H9 (cell line): Measurements from ENCODE around the gene KRTAP10-9. TPM values are rescaled to one million over a fixed set of nuclear protein-coding genes. Genes with fewer than 3 reads are reported as not detected.

Experiments
- DNase-seq: peaks from one replicate; pipeline ENCODE4 v3.0.0-alpha.2; 2017
- H2AFZ ChIP-seq: one replicate; pipeline ENCODE4 v1.6.1; 2013; ENCODE audit warnings: mild to moderate bottlenecking, low read length, control low read depth, moderate library complexity
- H2AK5ac ChIP-seq: 2 replicates; pipeline ENCODE4 v1.6.1; 2013; ENCODE audit warnings: low read length, control low read depth, mixed read lengths; ENCODE audit not compliant: insufficient read length
- H2BK120ac ChIP-seq: one replicate; pipeline ENCODE4 v1.6.1; 2013; ENCODE audit warnings: low read depth, mild to moderate bottlenecking, low read length, control low read depth, inconsistent platforms; ENCODE audit not compliant: poor library complexity, severe bottlenecking
- H2BK12ac ChIP-seq: 2 replicates; pipeline ENCODE4 v1.6.1; 2013; ENCODE audit warnings: low read length, control low read depth, mixed read lengths, low read depth; ENCODE audit not compliant: insufficient read length
- H2BK15ac ChIP-seq: 2 replicates; pipeline ENCODE4 v1.6.1; 2013; ENCODE audit warnings: low read depth, low read length, control low read depth
- H2BK20ac ChIP-seq: one replicate; pipeline ENCODE4 v1.6.1; 2013; ENCODE audit warnings: low read depth, mild to moderate bottlenecking, low read length, control low read depth, inconsistent platforms; ENCODE audit not compliant: poor library complexity, severe bottlenecking
- H2BK5ac ChIP-seq: 2 replicates; pipeline ENCODE4 v1.6.1; 2013; ENCODE audit warnings: low read length, control low read depth, mixed read lengths; ENCODE audit not compliant: insufficient read length
- H3K14ac ChIP-seq: 2 replicates; pipeline ENCODE4 v1.6.1; 2013; ENCODE audit warnings: low read length, control low read depth; ENCODE audit not compliant: insufficient read depth
- H3K18ac ChIP-seq: 2 replicates; pipeline ENCODE4 v1.6.1; 2013; ENCODE audit warnings: low read depth, mild to moderate bottlenecking, mixed read lengths, low read length, control low read depth; ENCODE audit not compliant: insufficient read length
- H3K23ac ChIP-seq: 2 replicates; pipeline ENCODE4 v1.6.1; 2013; ENCODE audit warnings: low read length, control low read depth, mixed read lengths, low read depth; ENCODE audit not compliant: insufficient read length
- H3K23me2 ChIP-seq: 2 replicates; pipeline ENCODE4 v1.6.1; 2013; ENCODE audit warnings: low read depth, mild to moderate bottlenecking, mixed read lengths, low read length, control low read depth; ENCODE audit not compliant: insufficient read length, poor library complexity, severe bottlenecking
- H3K27ac ChIP-seq: 2 replicates; pipeline ENCODE4 v1.5.1; 2013; ENCODE audit warnings: low read length, control low read depth, mixed read lengths, low read depth; ENCODE audit not compliant: insufficient read length
- H3K27me3 ChIP-seq: 2 replicates; pipeline ENCODE4 v1.6.1; 2013; ENCODE audit warnings: low read length, control low read depth, inconsistent platforms; ENCODE audit not compliant: insufficient read depth
- H3K4ac ChIP-seq: 2 replicates; pipeline ENCODE4 v1.6.1; 2013; ENCODE audit warnings: low read depth, mild to moderate bottlenecking, control low read depth, inconsistent platforms, low read length, moderate library complexity
- H3K4me1 ChIP-seq: 2 replicates; pipeline ENCODE4 v1.6.1; 2013; ENCODE audit warnings: low read length, control low read depth, inconsistent platforms; ENCODE audit not compliant: insufficient read depth
- H3K4me2 ChIP-seq: 2 replicates; pipeline ENCODE4 v1.6.1; 2013; ENCODE audit warnings: low read length, control low read depth, mixed read lengths; ENCODE audit not compliant: insufficient read length, insufficient read depth
- H3K56ac ChIP-seq: 2 replicates; pipeline ENCODE4 v1.6.1; 2013; ENCODE audit warnings: low read depth, mild to moderate bottlenecking, mixed read lengths, low read length, control low read depth; ENCODE audit not compliant: insufficient read length
- H3K79me1 ChIP-seq: 2 replicates; pipeline ENCODE4 v1.6.1; 2013; ENCODE audit warnings: low read depth, mild to moderate bottlenecking, moderate library complexity, low read length, control low read depth, inconsistent platforms; ENCODE audit not compliant: insufficient read depth, poor library complexity, severe bottlenecking
- H3K79me2 ChIP-seq: 2 replicates; pipeline ENCODE4 v1.6.1; 2013; ENCODE audit warnings: low read length, control low read depth, inconsistent platforms; ENCODE audit not compliant: insufficient read depth
- H3K9ac ChIP-seq: 2 replicates; pipeline ENCODE4 v1.6.1; 2013; ENCODE audit warnings: low read length, control low read depth, mixed read lengths; ENCODE audit not compliant: insufficient read length; ENCODE audit errors: extremely low read depth
- H3K9me3 ChIP-seq: one replicate; pipeline ENCODE4 v1.6.1; 2013; ENCODE audit warnings: low read depth, low read length, inconsistent platforms; ENCODE audit not compliant: control insufficient read depth
- H3T11ph ChIP-seq: one replicate; pipeline ENCODE4 v1.6.1; 2013; ENCODE audit warnings: mild to moderate bottlenecking, low read length, control low read depth, inconsistent platforms
- H4K20me1 ChIP-seq: one replicate; pipeline ENCODE4 v1.6.1; 2013; ENCODE audit not compliant: control insufficient read depth, insufficient read length, insufficient read depth
- H4K5ac ChIP-seq: 2 replicates; pipeline ENCODE4 v1.6.1; 2013; ENCODE audit warnings: low read depth, mild to moderate bottlenecking, mixed read lengths, low read length, control low read depth; ENCODE audit not compliant: insufficient read length
- H4K8ac ChIP-seq: replicated peaks from 2 replicates; pipeline ENCODE4 v1.6.1; 2013; ENCODE audit warnings: low read length, control low read depth, mixed read lengths, low read depth; ENCODE audit not compliant: insufficient read length
- H4K91ac ChIP-seq: 2 replicates; pipeline ENCODE4 v1.6.1; 2013; ENCODE audit warnings: low read depth, mild to moderate bottlenecking, moderate library complexity, mixed read lengths, low read length, control low read depth; ENCODE audit not compliant: insufficient read length
- H3K27ac Mint-ChIP-seq, 3 experiments: 2 replicates in 2 of 3; 3 replicates in 1 of 3; pipeline ENCODE4 v1.8.0; 2020 to 2021; ENCODE audit warnings: mixed read lengths in 3 of 3, mild to moderate bottlenecking in 1 of 3, moderate library complexity in 1 of 3
- H3K27me3 Mint-ChIP-seq: 2 replicates; pipeline ENCODE4 v1.8.0; 2021; ENCODE audit warnings: low read depth, mild to moderate bottlenecking, moderate library complexity, mixed read lengths
- H3K36me3 Mint-ChIP-seq, 3 experiments: 2 replicates in 2 of 3; 3 replicates in 1 of 3; pipeline ENCODE4 v1.8.0; 2020 to 2021; ENCODE audit warnings: low read depth in 3 of 3, mixed read lengths in 3 of 3; ENCODE audit not compliant: insufficient read depth in 1 of 3
- H3K4me1 Mint-ChIP-seq, 2 experiments: 2 replicates each; pipeline ENCODE4 v1.8.0; 2020; ENCODE audit warnings: mixed read lengths in 2 of 2
- H3K4me3 Mint-ChIP-seq, 2 experiments: 2 replicates in 1 of 2; 3 replicates in 1 of 2; pipeline ENCODE4 v1.8.0; 2020 to 2021; ENCODE audit warnings: mild to moderate bottlenecking in 2 of 2, mixed read lengths in 2 of 2, moderate library complexity in 1 of 2
- H3K9me3 Mint-ChIP-seq, 2 experiments: 2 replicates in 1 of 2; 3 replicates in 1 of 2; pipeline ENCODE4 v1.8.0; 2020; ENCODE audit warnings: mild to moderate bottlenecking in 2 of 2, mixed read lengths in 2 of 2, moderate library complexity in 1 of 2
- CTCF ChIP-seq: fragments of 200-600 bp; sonication (generic); conservative IDR thresholded peaks from 3 replicates; pipeline ENCODE4 v1.8.0; 2021; ENCODE audit warnings: antibody characterized with exemption, mild to moderate bottlenecking
- WGBS: extraction: QIAGEN DNeasy Blood & Tissue Kit; methylation state at CpG from one replicate; pipeline ENCODE4 v1.1.7; 2013; ENCODE audit warnings: missing lambda C conversion rate, low lambda C conversion rate, mixed read lengths; ENCODE audit not compliant: insufficient read length; ENCODE audit errors: extremely low coverage; 5-methylcytosine and 5-hydroxymethylcytosine counted together
- total RNA-seq: library from RNA; stranded (reverse); gene quantifications from 2 replicates; pipeline ENCODE4 v1.2.1, GENCODE V29; 2021

KRTAP10-9 gene
- total RNA-seq, 1 experiment from 2014 or later = not detected

DNA sequence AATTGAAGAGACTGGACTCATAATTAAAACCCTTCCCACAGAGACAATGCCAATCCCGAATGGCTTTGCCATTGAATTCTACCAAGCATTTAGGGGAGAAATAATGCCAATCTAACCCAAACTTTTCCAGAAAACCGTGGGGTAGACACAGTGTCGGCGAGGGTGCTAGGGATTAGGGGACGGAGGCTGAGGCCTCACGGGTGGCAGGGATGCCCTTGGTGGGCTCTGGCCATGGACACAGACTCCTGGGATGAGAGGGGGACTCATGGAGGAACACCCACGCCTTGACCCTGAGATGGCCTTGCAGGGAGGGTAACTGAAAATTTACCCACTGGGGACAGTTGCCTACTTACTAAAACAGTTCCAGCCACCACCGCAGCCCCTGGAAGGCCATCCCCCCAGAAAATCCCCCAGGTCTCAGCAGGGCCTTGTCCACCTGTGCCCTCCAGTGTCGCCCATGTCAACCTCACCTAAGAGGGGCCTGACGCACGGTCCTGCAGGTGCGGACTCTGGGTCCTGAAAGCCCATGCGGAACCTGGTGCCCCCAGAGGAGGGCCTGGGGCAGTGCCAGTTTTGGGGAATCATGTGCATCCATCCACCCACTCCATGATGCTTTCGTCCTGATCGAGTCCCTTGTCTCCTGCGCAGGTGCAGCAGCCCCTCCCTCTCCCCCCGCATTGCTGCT, 48.4 kb upstream of the KRTAP10-9 start:
- H2AFZ ChIP-seq = no peak overlapping the region
- H3K79me1 ChIP-seq = no peaks in the 10 kb centered on the region
- no peak overlapping the region for H2BK120ac ChIP-seq
- no peak overlapping the region for H2AK5ac ChIP-seq
- H3K23me2 ChIP-seq = no peaks in the 10 kb centered on the region
- H3K56ac ChIP-seq = no peak overlapping the region
- no peak overlapping the region for H3K14ac ChIP-seq
- H3K79me2 ChIP-seq = no peaks in the 10 kb centered on the region
- no peak overlapping the region for H3K23ac ChIP-seq
- Mint-ChIP-seq H3K9me3 (peaks cover 18 to 28% of the 10 kb centered on the region in 2 experiments), H3K36me3 (peaks cover 0 to 28% (median 12%) of the 10 kb centered on the region in 3 experiments; a peak in 5 of 7 replicates), H3K27ac (no peak overlapping the region; a peak in 1 of 7 replicates), H3K27me3 (peaks cover 18% of the 10 kb centered on the region), H3K4me1 (peaks cover 16 to 33% of the 10 kb centered on the region in 2 experiments), H3K4me3 (no peak overlapping the region)
- no peak overlapping the region for H3K18ac ChIP-seq
- no peaks in the 10 kb centered on the region for H4K20me1 ChIP-seq
- no peak overlapping the region for H3K4me2 ChIP-seq
- H3K9ac ChIP-seq = no peak overlapping the region
- no peaks in the 10 kb centered on the region for H3K27me3 ChIP-seq
- no peak overlapping the region for H4K5ac ChIP-seq
- no peak for TF ChIP-seq CTCF
- no peak overlapping the region for H4K8ac ChIP-seq
- no peak overlapping the region for H3T11ph ChIP-seq
- WGBS = no CpG with 5 or more reads among the region's 17 CpGs
- H3K27ac ChIP-seq = no peak overlapping the region
- H4K91ac ChIP-seq = no peak overlapping the region
- H2BK20ac ChIP-seq = no peak overlapping the region
- no peaks in the 10 kb centered on the region for H3K4me1 ChIP-seq
- H2BK5ac ChIP-seq = no peak overlapping the region
- no peaks in the 10 kb centered on the region for H3K9me3 ChIP-seq
- H2BK15ac ChIP-seq = no peak overlapping the region
- H2BK12ac ChIP-seq = no peak overlapping the region
- H3K4ac ChIP-seq = no peak overlapping the region
- peak; percentile 16 for DNase-seq
